ACC112 (cell line): ENCODE data around the gene TMEM182.

Source experiments
- H2AFZ ChIP-seq: fragments of 200-600 bp; sonication (generic); one replicate; pipeline ENCODE4 v1.6.0; 2017; ENCODE audit warnings: antibody characterized with exemption, low read length; ENCODE audit not compliant: unreplicated experiment
- H3K27ac ChIP-seq: fragments of 200-600 bp; sonication (generic); 2 replicates; pipeline ENCODE4 v1.5.1; 2014; ENCODE audit warnings: low read depth, mild to moderate bottlenecking, antibody characterized with exemption, low read length, moderate library complexity
- H3K27me3 ChIP-seq: fragments of 200-600 bp; sonication (generic); 2 replicates; pipeline ENCODE4 v1.6.1; 2014; ENCODE audit warnings: mild to moderate bottlenecking, antibody characterized with exemption, low read length, moderate library complexity, mixed read lengths; ENCODE audit not compliant: insufficient read depth
- H3K36me3 ChIP-seq: fragments of 200-600 bp; sonication (generic); 2 replicates; pipeline ENCODE4 v1.6.1; 2016; ENCODE audit warnings: mild to moderate bottlenecking, antibody characterized with exemption, low read length, moderate library complexity, mixed read lengths; ENCODE audit not compliant: insufficient read depth
- H3K4me1 ChIP-seq: fragments of 200-600 bp; sonication (generic); one replicate; pipeline ENCODE4 v1.6.1; 2016; ENCODE audit warnings: low read length, mixed read lengths; ENCODE audit not compliant: insufficient read depth, unreplicated experiment, control insufficient read depth
- H3K4me3 ChIP-seq: fragments of 200-600 bp; sonication (generic); 2 replicates; pipeline ENCODE4 v1.5.1; 2014; ENCODE audit warnings: mild to moderate bottlenecking, low read depth, low read length
- H3K79me2 ChIP-seq: fragments of 200-600 bp; sonication (generic); one replicate; pipeline ENCODE4 v1.6.0; 2016; ENCODE audit warnings: low read length; ENCODE audit not compliant: control insufficient read depth, unreplicated experiment, insufficient read depth

Gene TMEM182

GRCh38 chr2:102768892-102769291 lies 7.1 kb downstream of the TMEM182 start:
- H3K36me3 ChIP-seq, result 0 out of 2 replicates have a peak, but pooled peaks cover 3% of the 10 kb centered on the region
- H3K79me2 ChIP-seq, result no peaks in the 10 kb centered on the region
- H3K27me3 ChIP-seq, result no peaks in the 10 kb centered on the region

GRCh38 chr2:102770506-102770905 lies 8.7 kb downstream of the TMEM182 start:
- Histone ChIP-seq H3K27me3 (no peaks in the 10 kb centered on the region), H3K27ac (no peak overlapping the region), H3K36me3 (0 out of 2 replicates have a peak, but pooled peaks cover 3% of the 10 kb centered on the region), H3K79me2 (no peaks in the 10 kb centered on the region), H2AFZ (no peak overlapping the region), H3K4me1 (no peaks in the 10 kb centered on the region), H3K4me3 (no peak overlapping the region)

More at GRCh38 chr2:102768892-102769291, 7.1 kb downstream of the TMEM182 start:
- Histone ChIP-seq H2AFZ (no peak overlapping the region), H3K27ac (no peak overlapping the region), H3K4me1 (peaks cover 4% of the 10 kb centered on the region), H3K4me3 (no peak overlapping the region)

- Histone ChIP-seq H3K4me1 (no peaks in the 10 kb centered on the region), H3K36me3 (0 out of 2 replicates have a peak, but pooled peaks cover 2% of the 10 kb centered on the region), H3K27me3 (no peaks in the 10 kb centered on the region), H3K27ac (no peak overlapping the region), H3K4me3 (no peak overlapping the region), H3K79me2 (no peaks in the 10 kb centered on the region), H2AFZ (no peak overlapping the region)
These were observed 9.3 kb downstream of the TMEM182 start for GRCh38 chr2:102771114-102771513.

GRCh38 chr2:102772659-102773058 lies 10.8 kb downstream of the TMEM182 start:
- Histone ChIP-seq H3K36me3 (no peaks in the 10 kb centered on the region), H3K4me1 (no peaks in the 10 kb centered on the region), H3K27me3 (no peaks in the 10 kb centered on the region), H2AFZ (no peak overlapping the region), H3K27ac (no peak overlapping the region), H3K4me3 (no peak overlapping the region), H3K79me2 (no peaks in the 10 kb centered on the region)

GRCh38 chr2:102773149-102773705 lies 11.4 kb downstream of the TMEM182 start:
- no peak overlapping the region for H2AFZ ChIP-seq
- H3K27me3 ChIP-seq, result no peaks in the 10 kb centered on the region
- no peaks in the 10 kb centered on the region for H3K79me2 ChIP-seq
- no peaks in the 10 kb centered on the region for H3K36me3 ChIP-seq
- H3K4me1 ChIP-seq, result no peaks in the 10 kb centered on the region
- H3K4me3 ChIP-seq, result no peak overlapping the region
- no peak overlapping the region for H3K27ac ChIP-seq

- no peaks in the 10 kb centered on the region for H3K79me2 ChIP-seq
- H3K27me3 ChIP-seq, result no peaks in the 10 kb centered on the region
These were observed 16.4 kb downstream of the TMEM182 start for GRCh38 chr2:102778260-102778659.

GRCh38 chr2:102780467-102780866 lies 18.6 kb downstream of the TMEM182 start:
- no peak overlapping the region for H3K4me3 ChIP-seq
- H3K27me3 ChIP-seq, result no peaks in the 10 kb centered on the region
- no peak overlapping the region for H3K27ac ChIP-seq
- no peaks in the 10 kb centered on the region for H3K36me3 ChIP-seq
- no peak overlapping the region for H2AFZ ChIP-seq
- no peaks in the 10 kb centered on the region for H3K4me1 ChIP-seq
- no peaks in the 10 kb centered on the region for H3K79me2 ChIP-seq

More at GRCh38 chr2:102778260-102778659, 16.4 kb downstream of the TMEM182 start:
- Histone ChIP-seq H3K4me3 (no peak overlapping the region), H3K36me3 (no peaks in the 10 kb centered on the region), H3K27ac (no peak overlapping the region), H2AFZ (no peak overlapping the region), H3K4me1 (no peaks in the 10 kb centered on the region)

GRCh38 chr2:102782187-102782586 lies 20.4 kb downstream of the TMEM182 start:
- Histone ChIP-seq H3K27ac (no peak overlapping the region), H3K4me3 (no peak overlapping the region), H3K79me2 (no peaks in the 10 kb centered on the region), H2AFZ (no peak overlapping the region), H3K27me3 (no peaks in the 10 kb centered on the region), H3K4me1 (no peaks in the 10 kb centered on the region), H3K36me3 (no peaks in the 10 kb centered on the region)

GRCh38 chr2:102782933-102783332 lies 21.1 kb downstream of the TMEM182 start:
- no peaks in the 10 kb centered on the region for H3K79me2 ChIP-seq
- H3K4me3 ChIP-seq, result no peak overlapping the region
- no peak overlapping the region for H2AFZ ChIP-seq
- H3K4me1 ChIP-seq, result no peaks in the 10 kb centered on the region
- H3K27me3 ChIP-seq, result no peaks in the 10 kb centered on the region
- H3K36me3 ChIP-seq, result no peaks in the 10 kb centered on the region
- no peak overlapping the region for H3K27ac ChIP-seq

- no peaks in the 10 kb centered on the region for H3K79me2 ChIP-seq
- H3K27me3 ChIP-seq, result no peaks in the 10 kb centered on the region
- H3K4me3 ChIP-seq, result no peak overlapping the region
- no peak overlapping the region for H3K27ac ChIP-seq
- no peaks in the 10 kb centered on the region for H3K4me1 ChIP-seq
- H3K36me3 ChIP-seq, result no peaks in the 10 kb centered on the region
- H2AFZ ChIP-seq, result no peak overlapping the region
These were observed 21.8 kb downstream of the TMEM182 start for GRCh38 chr2:102783506-102784183.

- Histone ChIP-seq H3K27me3 (no peaks in the 10 kb centered on the region), H3K36me3 (no peaks in the 10 kb centered on the region), H2AFZ (no peak overlapping the region), H3K27ac (no peak overlapping the region), H3K4me1 (no peaks in the 10 kb centered on the region), H3K4me3 (no peak overlapping the region), H3K79me2 (no peaks in the 10 kb centered on the region)
These were observed 23.1 kb downstream of the TMEM182 start for GRCh38 chr2:102784940-102785339.
